Smooth muscle cell (in vitro differentiated cells): ENCODE measurements around the gene UCK1. TPM values are rescaled to one million over a fixed set of nuclear protein-coding genes. Genes with fewer than 3 reads are reported as not detected.

Experiments
- DNase-seq: peaks from one replicate; lab custom pipeline; 2025; ENCODE audit not compliant: unreplicated experiment; lab: John Stamatoyannopoulos, UW
- H2AFZ ChIP-seq: fragments of 200-600 bp; sonication (generic); 2 replicates; pipeline ENCODE4 v1.6.0; 2016; ENCODE audit warnings: antibody characterized with exemption, low read depth, mild to moderate bottlenecking
- H3F3A ChIP-seq: fragments of 200-600 bp; sonication (generic); 2 replicates; pipeline ENCODE4 v1.6.0; 2017; ENCODE audit warnings: antibody characterized with exemption, low read depth
- H3K27ac ChIP-seq: fragments of 200-600 bp; sonication (generic); 2 replicates; pipeline ENCODE4 v1.5.1; 2016; ENCODE audit warnings: low read depth, mild to moderate bottlenecking
- H3K27me3 ChIP-seq: fragments of 200-600 bp; sonication (generic); 2 replicates; pipeline ENCODE4 v1.6.1; 2016; ENCODE audit warnings: low read depth, mild to moderate bottlenecking
- H3K36me3 ChIP-seq: fragments of 200-600 bp; sonication (generic); 2 replicates; pipeline ENCODE4 v1.5.1; 2016; ENCODE audit warnings: low read depth
- H3K4me1 ChIP-seq: fragments of 200-600 bp; sonication (generic); 2 replicates; pipeline ENCODE4 v1.5.1; 2016; ENCODE audit warnings: low read depth
- H3K4me2 ChIP-seq: fragments of 200-600 bp; sonication (generic); 2 replicates; pipeline ENCODE4 v1.6.0; 2016; ENCODE audit warnings: mild to moderate bottlenecking
- H3K4me3 ChIP-seq: fragments of 200-600 bp; sonication (generic); 2 replicates; pipeline ENCODE4 v1.5.1; 2016; ENCODE audit warnings: mild to moderate bottlenecking
- H3K79me2 ChIP-seq: fragments of 200-600 bp; sonication (generic); 2 replicates; pipeline ENCODE4 v1.6.0; 2016; ENCODE audit warnings: low read depth, mild to moderate bottlenecking
- H3K9ac ChIP-seq: fragments of 200-600 bp; sonication (generic); 2 replicates; pipeline ENCODE4 v1.6.0; 2016; ENCODE audit warnings: low read depth
- H3K9me3 ChIP-seq: fragments of 200-600 bp; sonication (generic); replicated peaks from 2 replicates; pipeline ENCODE4 v1.5.1; 2016; ENCODE audit warnings: low read depth
- H4K20me1 ChIP-seq: fragments of 200-600 bp; sonication (generic); 2 replicates; pipeline ENCODE4 v1.6.0; 2016; ENCODE audit warnings: low read depth
- CTCF ChIP-seq: fragments of 200-600 bp; sonication (generic); IDR thresholded peaks from 2 replicates; pipeline ENCODE4 v1.5.1; 2017; ENCODE audit warnings: borderline replicate concordance, mild to moderate bottlenecking, antibody characterized with exemption; ENCODE audit not compliant: insufficient read depth, poor library complexity, severe bottlenecking
- WGBS: methylation state at CpG from one replicate; pipeline ENCODE4 v1.1.7; 2016; ENCODE audit warnings: low lambda C conversion rate; 5-methylcytosine and 5-hydroxymethylcytosine counted together
- polyA plus RNA-seq: library from polyadenylated mRNA; unstranded; fragments of >200 nt; fragmentation: Nextera tagmentation; extraction: Ambion mirVana; gene quantifications from 2 replicates; pipeline ENCODE4 v1.2.1, GENCODE V29; 2016
- total RNA-seq: library from RNA; depleted of rRNA; stranded (reverse); fragments of >200 nt; gene quantifications from 2 replicates; pipeline ENCODE4 v1.2.3, GENCODE V29; 2014

The UCK1 gene
- total and polyA plus RNA-seq, 2 experiments from 2014 or later = 9.7 to 20.2 TPM

GRCh38 chr9:131528186-131528585 lies 2.9 kb downstream of the UCK1 start:
- Histone ChIP-seq H3K79me2 (peaks cover 6% of the 10 kb centered on the region), H3K4me3 (no peak overlapping the region), H3K4me1 (peaks cover 6% of the 10 kb centered on the region), H2AFZ (no peak overlapping the region), H3K27ac (no peak overlapping the region), H3K9ac (no peak overlapping the region), H4K20me1 (peaks cover 14% of the 10 kb centered on the region), H3K36me3 (no peaks in the 10 kb centered on the region), H3F3A (peaks cover 10% of the 10 kb centered on the region), H3K9me3 (no peaks in the 10 kb centered on the region), H3K27me3 (no peaks in the 10 kb centered on the region), H3K4me2 (no peak overlapping the region)
- DNase-seq = no peak
- 95% methylated on average over 7 of the region's 7 CpGs for WGBS
- no peak for TF ChIP-seq CTCF

GRCh38 chr9:131525643-131526565 lies 5.2 kb downstream of the UCK1 start:
- 95% methylated on average over 19 of the region's 19 CpGs for WGBS
- Histone ChIP-seq H3K4me2 (no peak overlapping the region), H3K9me3 (no peaks in the 10 kb centered on the region), H4K20me1 (peaks cover 14% of the 10 kb centered on the region), H3K36me3 (no peaks in the 10 kb centered on the region), H3K27ac (no peak overlapping the region), H3K4me3 (no peak overlapping the region), H3K79me2 (peaks cover 5% of the 10 kb centered on the region), H3K4me1 (peaks cover 6% of the 10 kb centered on the region), H3K9ac (no peak overlapping the region), H3K27me3 (no peaks in the 10 kb centered on the region), H2AFZ (no peak overlapping the region), H3F3A (peaks cover 16% of the 10 kb centered on the region)
- no peak for DNase-seq
- no peak for TF ChIP-seq CTCF

- no peak for DNase-seq
Measured at GRCh38 chr9:131524665-131525315, 6.3 kb downstream of the UCK1 start.

More at GRCh38 chr9:131524665-131525315, 6.3 kb downstream of the UCK1 start:
- TF ChIP-seq CTCF = no peak
- Histone ChIP-seq H3K4me3 (no peak overlapping the region), H2AFZ (no peak overlapping the region), H3K4me1 (no peaks in the 10 kb centered on the region), H3K4me2 (no peak overlapping the region), H3K27me3 (no peaks in the 10 kb centered on the region), H3K27ac (peak overlapping the region; percentile 49), H3K79me2 (no peaks in the 10 kb centered on the region), H3K9ac (no peak overlapping the region), H3K36me3 (no peaks in the 10 kb centered on the region), H3F3A (peaks cover 16% of the 10 kb centered on the region), H4K20me1 (peaks cover 14% of the 10 kb centered on the region), H3K9me3 (no peaks in the 10 kb centered on the region)
- 83% methylated on average over 23 of the region's 23 CpGs for WGBS
